Endothelial cell of umbilical vein (primary cell): ENCODE data around the gene FNBP1. TPM values are rescaled to one million over a fixed set of nuclear protein-coding genes. Genes with fewer than 3 reads are reported as not detected.

Experiments used
- BruUV-seq: library from RNA; stranded (reverse); fragments of 400-500 nt; replicated peaks from 2 replicates; lab custom pipeline; 2021; lab: Mats Ljungman, UMichigan
- CTCF ChIA-PET: fragments of 300-600, 350-600 bp; sonication (Branson Sonifier 250); formaldehyde crosslinking; loops from one replicate; lab custom pipeline; 2021; ENCODE audit warnings: antibody characterized with exemption, inconsistent platforms; lab: Charles Lee
- POLR2A ChIA-PET: fragments of 300-600, 350-600 bp; sonication (Branson Sonifier 250); formaldehyde crosslinking; loops from one replicate; lab custom pipeline; 2021; ENCODE audit warnings: antibody characterized with exemption, inconsistent platforms; lab: Charles Lee
- DNase-seq: peaks from one replicate; pipeline ENCODE4 v3.0.0-alpha.2; 2011; ENCODE audit warnings: low read depth, low spot score
- FAIRE-seq: peaks from 2 replicates; lab custom pipeline; 2011; peaks lifted over from hg19 to GRCh38; lab: Jason Lieb, UNC
- H2AFZ ChIP-seq: 2 replicates; pipeline ENCODE4 v1.6.0; 2012; ENCODE audit warnings: low read depth, low read length, control low read depth, inconsistent platforms
- H3K27ac ChIP-seq: 2 replicates; pipeline ENCODE4 v1.5.1; 2011; ENCODE audit warnings: low read depth, mild to moderate bottlenecking, control low read depth, low read length, moderate library complexity; ENCODE audit not compliant: insufficient read depth
- H3K27me3 ChIP-seq, 2 experiments: 2 replicates each; pipeline versions ENCODE4 v1.6.0 to v1.6.1; 2011; ENCODE audit warnings: low read length in 2 of 2, mixed read lengths in 1 of 2; ENCODE audit not compliant: control insufficient read depth in 2 of 2, insufficient read depth in 2 of 2
- H3K36me3 ChIP-seq, 2 experiments: 2 replicates in 1 of 2; 3 replicates in 1 of 2; pipeline ENCODE4 v1.5.1; 2011; ENCODE audit warnings: low read length in 2 of 2, mild to moderate bottlenecking in 1 of 2, moderate library complexity in 1 of 2; ENCODE audit not compliant: control insufficient read depth in 2 of 2, insufficient read depth in 2 of 2; ENCODE audit errors: extremely low read depth in 1 of 2
- H3K4me1 ChIP-seq: 3 replicates; pipeline ENCODE4 v1.5.1; 2011; ENCODE audit warnings: mild to moderate bottlenecking, low read length; ENCODE audit not compliant: control insufficient read depth, insufficient read depth; ENCODE audit errors: extremely low read depth
- H3K4me2 ChIP-seq: 2 replicates; pipeline ENCODE4 v1.6.1; 2011; ENCODE audit warnings: low read length, control low read depth, mixed read lengths; ENCODE audit not compliant: insufficient read depth
- H3K4me3 ChIP-seq, 3 experiments: fragments of 200-600 bp in 1 of 3; sonication (generic), shearing (Covaris generic) in 1 of 3; replicated peaks in 1 of 3; 2 replicates each; pipeline ENCODE4 v1.5.1; 2011 to 2016; ENCODE audit warnings: control low read depth in 3 of 3, low read length in 3 of 3, mild to moderate bottlenecking in 2 of 3, inconsistent platforms in 1 of 3, low read depth in 1 of 3, moderate library complexity in 1 of 3; ENCODE audit not compliant: insufficient read depth in 1 of 3
- H3K79me2 ChIP-seq: 2 replicates; pipeline ENCODE4 v1.6.0; 2012; ENCODE audit warnings: low read length, inconsistent platforms; ENCODE audit not compliant: control insufficient read depth, insufficient read depth
- H3K9ac ChIP-seq: replicated peaks from 2 replicates; pipeline ENCODE3; 2011; ENCODE audit warnings: low read length, control low read depth; ENCODE audit not compliant: insufficient read depth; ENCODE audit errors: extremely low read depth
- H3K9me1 ChIP-seq: replicated peaks from 3 replicates; pipeline ENCODE4 v1.6.0; 2011; ENCODE audit warnings: mild to moderate bottlenecking, low read length; ENCODE audit not compliant: control insufficient read depth, insufficient read depth; ENCODE audit errors: extremely low read depth
- H3K9me3 ChIP-seq: replicated peaks from 2 replicates; pipeline ENCODE4 v1.5.1; 2012; ENCODE audit warnings: low read length, inconsistent platforms; ENCODE audit not compliant: control insufficient read depth, insufficient read depth
- H4K20me1 ChIP-seq: replicated peaks from 2 replicates; pipeline ENCODE3; 2011; ENCODE audit warnings: mild to moderate bottlenecking, low read length; ENCODE audit not compliant: control insufficient read depth, insufficient read depth; ENCODE audit errors: extremely low read depth
- CTCF ChIP-seq, 2 donors: IDR thresholded peaks; 1 replicate in 1 of 2; 2 replicates in 1 of 2; pipeline ENCODE4 v1.5.1; 2011; ENCODE audit warnings: low read length in 2 of 2, mild to moderate bottlenecking in 2 of 2, moderate library complexity in 2 of 2, control low read depth in 1 of 2, inconsistent platforms in 1 of 2, low read depth in 1 of 2; ENCODE audit not compliant: insufficient read depth in 1 of 2; ENCODE audit errors: extremely low read depth in 1 of 2
- EZH2 ChIP-seq: IDR thresholded peaks from 2 replicates; pipeline ENCODE4 v1.6.1; 2012; ENCODE audit warnings: borderline replicate concordance, low read depth, mild to moderate bottlenecking, moderate library complexity, low read length, inconsistent platforms; ENCODE audit not compliant: severe bottlenecking
- FOS ChIP-seq: IDR thresholded peaks from 2 replicates; pipeline ENCODE4 v1.6.1; 2011; ENCODE audit warnings: mild to moderate bottlenecking, low read length, moderate library complexity, borderline replicate concordance; ENCODE audit not compliant: insufficient read depth
- GATA2 ChIP-seq: IDR thresholded peaks from 2 replicates; pipeline ENCODE4 v1.7.0; 2011; ENCODE audit warnings: low read depth, mild to moderate bottlenecking, moderate library complexity, mixed read lengths, low read length; ENCODE audit not compliant: insufficient read length, insufficient read depth
- JUN ChIP-seq: IDR thresholded peaks from 2 replicates; pipeline ENCODE4 v1.6.1; 2011; ENCODE audit warnings: borderline replicate concordance, low read depth; ENCODE audit not compliant: insufficient read length, insufficient read depth
- MAX ChIP-seq: IDR thresholded peaks from 2 replicates; pipeline ENCODE4 v1.6.1; 2011; ENCODE audit not compliant: insufficient read depth, insufficient read length
- MYC ChIP-seq: IDR thresholded peaks from one replicate; pipeline ENCODE4 v1.6.1; 2011; ENCODE audit warnings: mild to moderate bottlenecking, low read depth, low read length
- POLR2A ChIP-seq: IDR thresholded peaks from 2 replicates; pipeline ENCODE4 v1.6.1; 2012; ENCODE audit warnings: low read depth, mild to moderate bottlenecking, control low read depth, low read length
- POLR2AphosphoS5 ChIP-seq: IDR thresholded peaks from 2 replicates; pipeline ENCODE4 v1.6.1; 2012; ENCODE audit warnings: low read depth, mild to moderate bottlenecking, control low read depth, low read length, moderate library complexity; ENCODE audit not compliant: insufficient read depth
- dilution Hi-C: fragments of 300-500 bp; cut with MboI; formaldehyde crosslinking; loops from one replicate; pipeline ENCODE4 v1.15.0; 2019; ENCODE audit warnings: low sequenced_read_pairs; ENCODE audit not compliant: extremely low pct_ligation_motif_present
- intact Hi-C: fragments of 100-400 bp; cut with micrococcal nuclease; formaldehyde crosslinking; loops from one replicate; pipeline ENCODE4 v1.10.0; 2022
- polyA plus RNA-seq, 4 experiments: library from polyadenylated mRNA; depleted of rRNA in 3 of 4; stranded (reverse) in 3 of 4; unstranded in 1 of 4; fragments of >200 nt; gene quantifications; 2 replicates each; pipeline versions ENCODE4 v1.2.1 to v1.2.3, GENCODE V29; 2011 to 2012; ENCODE audit warnings: missing spikeins in 1 of 4
- total RNA-seq: library from RNA; stranded (reverse); gene quantifications from 2 replicates; pipeline ENCODE4 v1.2.3, GENCODE V29; 2021

FNBP1 gene
- total and polyA plus RNA-seq, 2 donors (not counting 3 experiments of a cell fraction or from before 2014, with no cell fraction given) = 10.9 to 43.9 TPM

GRCh38 chr9:129868023-129868871, 174.7 kb downstream of the FNBP1 start:
- intact Hi-C loops (no loop called here), dilution Hi-C loops (no loop called here)
- no peak for TF ChIP-seq POLR2A
- TF ChIP-seq EZH2 = no peak
- TF ChIP-seq GATA2 = no peak
- no peak for TF ChIP-seq CTCF (IDR thresholded peaks at IDR 0.05; ENCODE audit: extremely low read depth in 1 of 2, insufficient read depth in 1 of 2, low read depth in 1 of 2, low read length in 2 of 2)
- TF ChIP-seq JUN = no peak
- no peak for TF ChIP-seq POLR2AphosphoS5
- TF ChIP-seq FOS = no peak
- no peak for TF ChIP-seq MYC
- no peak for TF ChIP-seq MAX
- ChIA-PET CTCF (no interaction called here), POLR2A (no interaction called here)
- Histone ChIP-seq H3K9me3 (no peaks in the 10 kb centered on the region), H4K20me1 (no peaks in the 10 kb centered on the region), H3K27ac (no peak overlapping the region), H3K4me3 (no peak overlapping the region), H3K36me3 (peaks cover 0 to 6% of the 10 kb centered on the region in 2 experiments), H3K9me1 (no peaks in the 10 kb centered on the region), H3K27me3 (no peaks in the 10 kb centered on the region), H3K4me1 (no peaks in the 10 kb centered on the region), H3K4me2 (no peak overlapping the region), H2AFZ (no peak overlapping the region), H3K9ac (no peak overlapping the region), H3K79me2 (no peaks in the 10 kb centered on the region)
- BruUV-seq = no TSS peak
- DNase-seq = no peak
- FAIRE-seq = no peak
